Caco-2 (cell line): ENCODE measurements around the gene COL20A1. TPM values are rescaled to one million over a fixed set of nuclear protein-coding genes. Genes with fewer than 3 reads are reported as not detected.

Source experiments
- BruUV-seq: library from RNA; stranded (reverse); fragments of 400-500 nt; replicated peaks from 2 replicates; lab custom pipeline; 2021; lab: Mats Ljungman, UMichigan
- CTCF ChIA-PET: fragments of 300-600 bp; sonication (Branson Sonifier 250); formaldehyde crosslinking; loops from one replicate; lab custom pipeline; 2022; ENCODE audit warnings: antibody characterized with exemption; lab: Charles Lee
- POLR2A ChIA-PET: fragments of 300-600 bp; sonication (Branson Sonifier 250); formaldehyde crosslinking; loops from one replicate; lab custom pipeline; 2022; ENCODE audit warnings: antibody characterized with exemption; lab: Charles Lee
- DNase-seq, 2 experiments: peaks; one replicate each; pipeline versions ENCODE4 v3.0.0 to v3.0.0-alpha.2; 2020 to 2022
- H3K27me3 ChIP-seq: replicated peaks from 2 replicates; pipeline ENCODE4 v1.6.0; 2011; ENCODE audit warnings: low read length; ENCODE audit not compliant: control insufficient read depth, insufficient read depth
- H3K36me3 ChIP-seq: 2 replicates; pipeline ENCODE4 v1.5.1; 2011; ENCODE audit warnings: low read length; ENCODE audit not compliant: control insufficient read depth, insufficient read depth
- H3K4me1 ChIP-seq: fragments of 250-450 bp; sonication (Bioruptor Pico); 2 replicates; pipeline ENCODE4 v1.5.1; 2020; ENCODE audit warnings: mild to moderate bottlenecking
- H3K4me3 ChIP-seq: 2 replicates; pipeline ENCODE4 v1.5.1; 2011; ENCODE audit warnings: low read depth, mild to moderate bottlenecking, control low read depth, low read length
- H3K9me3 ChIP-seq: fragments of 250-450 bp; sonication (Bioruptor Pico); 2 replicates; pipeline ENCODE4 v1.5.1; 2020; ENCODE audit warnings: mild to moderate bottlenecking, moderate library complexity
- H3K27ac Mint-ChIP-seq: one replicate; pipeline ENCODE4 v1.8.0; 2022; ENCODE audit warnings: mixed read lengths; ENCODE audit not compliant: unreplicated experiment
- H3K27me3 Mint-ChIP-seq: one replicate; pipeline ENCODE4 v1.8.0; 2022; ENCODE audit warnings: mixed read lengths; ENCODE audit not compliant: insufficient read depth, unreplicated experiment
- H3K36me3 Mint-ChIP-seq: one replicate; pipeline ENCODE4 v1.8.0; 2022; ENCODE audit warnings: mild to moderate bottlenecking, mixed read lengths; ENCODE audit not compliant: insufficient read depth, unreplicated experiment
- H3K4me1 Mint-ChIP-seq: one replicate; pipeline ENCODE4 v1.8.0; 2022; ENCODE audit warnings: low read depth, mixed read lengths; ENCODE audit not compliant: unreplicated experiment
- H3K4me3 Mint-ChIP-seq: one replicate; pipeline ENCODE4 v1.8.0; 2022; ENCODE audit warnings: mild to moderate bottlenecking, moderate library complexity, mixed read lengths; ENCODE audit not compliant: unreplicated experiment
- H3K9me3 Mint-ChIP-seq: one replicate; pipeline ENCODE4 v1.8.0; 2022; ENCODE audit warnings: mixed read lengths; ENCODE audit not compliant: unreplicated experiment
- CTCF ChIP-seq, 2 experiments: fragments of 200-600 bp in 1 of 2; IDR thresholded peaks; 1 replicate in 1 of 2; 2 replicates in 1 of 2; pipeline versions ENCODE4 v1.5.1 to v1.8.0; 2011 to 2022; ENCODE audit warnings: antibody characterized with exemption in 1 of 2, control low read depth in 1 of 2, inconsistent platforms in 1 of 2, low read depth in 1 of 2, low read length in 1 of 2, mild to moderate bottlenecking in 1 of 2, moderate library complexity in 1 of 2; ENCODE audit not compliant: insufficient read depth in 1 of 2, severe bottlenecking in 1 of 2, unreplicated experiment in 1 of 2
- intact Hi-C: fragments of 100-400 bp; cut with micrococcal nuclease; formaldehyde crosslinking; loops from one replicate; pipeline ENCODE4 v1.10.0; 2022; ENCODE audit not compliant: unreplicated experiment
- total RNA-seq: library from RNA; stranded (reverse); gene quantifications from 2 replicates; pipeline ENCODE4 v1.2.3, GENCODE V29; 2022

Gene COL20A1
- total RNA-seq, 1 experiment from 2014 or later, result 0.27 TPM

- Histone ChIP-seq H3K36me3 (no peaks in the 10 kb centered on the region), H3K9me3 (no peaks in the 10 kb centered on the region), H3K4me3 (no peak overlapping the region), H3K4me1 (peaks cover 10% of the 10 kb centered on the region; the same call in 1 of the 2 replicates), H3K27me3 (no peaks in the 10 kb centered on the region)
- CTCF ChIA-PET, result interaction anchor here (0.5 to 1.2 kb wide), 4 partner anchors 9 to 728 kb away, joined by 3 to 4 read pairs (median 3); no protein-coding TSS in a partner anchor
- no peak for TF ChIP-seq CTCF (IDR thresholded peaks at IDR 0.05; ENCODE audit: insufficient read depth in 1 of 2, low read depth in 1 of 2, low read length in 1 of 2, severe bottlenecking in 1 of 2, unreplicated experiment in 1 of 2)
- Mint-ChIP-seq H3K27me3 (peaks cover 6% of the 10 kb centered on the region), H3K36me3 (peaks cover 1% of the 10 kb centered on the region), H3K4me3 (no peak overlapping the region), H3K4me1 (peaks cover 6% of the 10 kb centered on the region), H3K9me3 (no peaks in the 10 kb centered on the region), H3K27ac (no peak overlapping the region)
- no peak for DNase-seq
- BruUV-seq, result no TSS peak
- POLR2A ChIA-PET, result no interaction called here
- intact Hi-C loops, result no loop called here
Measured at GRCh38 chr20:63373996-63374395, 81.0 kb downstream of the COL20A1 start.

GRCh38 chr20:63374504-63374903 is 81.5 kb downstream of the COL20A1 start:
- H3K27me3 ChIP-seq, result no peaks in the 10 kb centered on the region
- H3K4me3 Mint-ChIP-seq, result no peak overlapping the region
- peaks cover 6% of the 10 kb centered on the region for H3K36me3 Mint-ChIP-seq
- BruUV-seq, result no TSS peak
- no peak overlapping the region for H3K27ac Mint-ChIP-seq
- intact Hi-C loops, result no loop called here
- H3K9me3 Mint-ChIP-seq, result no peaks in the 10 kb centered on the region
- DNase-seq, result peak in 1 of 2 experiments; percentile 53
- no peaks in the 10 kb centered on the region for H3K9me3 ChIP-seq
- H3K4me3 ChIP-seq, result no peak overlapping the region
- H3K4me1 Mint-ChIP-seq, result peaks cover 6% of the 10 kb centered on the region
- peaks cover 4% of the 10 kb centered on the region for H3K27me3 Mint-ChIP-seq
- H3K4me1 ChIP-seq, result peaks cover 10% of the 10 kb centered on the region; the same call in 1 of the 2 replicates
- ChIA-PET CTCF (interaction anchor here (0.5 to 1.2 kb wide), 2 partner anchors 140 to 728 kb away, joined by 3 to 4 read pairs; no protein-coding TSS in a partner anchor), POLR2A (interaction anchor here (0.6 kb wide), 1 partner anchor 102 kb away, joined by 9 read pairs; the partner anchor contains the start of gene ARFGAP1)
- no peak for TF ChIP-seq CTCF (IDR thresholded peaks at IDR 0.05; ENCODE audit: insufficient read depth in 1 of 2, low read depth in 1 of 2, low read length in 1 of 2, severe bottlenecking in 1 of 2, unreplicated experiment in 1 of 2)
- H3K36me3 ChIP-seq, result no peaks in the 10 kb centered on the region

- peaks cover 4% of the 10 kb centered on the region for H3K27me3 Mint-ChIP-seq
- no peaks in the 10 kb centered on the region for H3K27me3 ChIP-seq
- H3K4me1 ChIP-seq, result peaks cover 10% of the 10 kb centered on the region; the same call in 1 of the 2 replicates
- peaks cover 6% of the 10 kb centered on the region for H3K4me1 Mint-ChIP-seq
- peaks cover 6% of the 10 kb centered on the region for H3K36me3 Mint-ChIP-seq
- DNase-seq, result no peak
- no TSS peak for BruUV-seq
- H3K4me3 Mint-ChIP-seq, result no peak overlapping the region
- no peak for TF ChIP-seq CTCF (IDR thresholded peaks at IDR 0.05; ENCODE audit: insufficient read depth in 1 of 2, low read depth in 1 of 2, low read length in 1 of 2, severe bottlenecking in 1 of 2, unreplicated experiment in 1 of 2)
- no peaks in the 10 kb centered on the region for H3K9me3 Mint-ChIP-seq
- H3K27ac Mint-ChIP-seq, result no peak overlapping the region
- H3K36me3 ChIP-seq, result no peaks in the 10 kb centered on the region
- ChIA-PET CTCF (no interaction called here), POLR2A (no interaction called here)
- no peaks in the 10 kb centered on the region for H3K9me3 ChIP-seq
- no peak overlapping the region for H3K4me3 ChIP-seq
- intact Hi-C loops, result no loop called here
Measured at GRCh38 chr20:63375438-63375837, 82.5 kb downstream of the COL20A1 start.
